Measurements from ENCODE around the gene HSPA1B. TPM values are rescaled to one million over a fixed set of nuclear protein-coding genes. Genes with fewer than 3 reads are reported as not detected.
A peak's percentile ranks its signal among the peaks of the same experiment; 100 is the strongest.
"Not testable (repeated sequence)": the region's sequence is repeated elsewhere in the genome, so short reads cannot be mapped to it uniquely, and the experiment has no call there.

HSPA1B gene
- polyA plus RNA-seq, 1 donor from 2014 or later = 120 TPM

DNA sequence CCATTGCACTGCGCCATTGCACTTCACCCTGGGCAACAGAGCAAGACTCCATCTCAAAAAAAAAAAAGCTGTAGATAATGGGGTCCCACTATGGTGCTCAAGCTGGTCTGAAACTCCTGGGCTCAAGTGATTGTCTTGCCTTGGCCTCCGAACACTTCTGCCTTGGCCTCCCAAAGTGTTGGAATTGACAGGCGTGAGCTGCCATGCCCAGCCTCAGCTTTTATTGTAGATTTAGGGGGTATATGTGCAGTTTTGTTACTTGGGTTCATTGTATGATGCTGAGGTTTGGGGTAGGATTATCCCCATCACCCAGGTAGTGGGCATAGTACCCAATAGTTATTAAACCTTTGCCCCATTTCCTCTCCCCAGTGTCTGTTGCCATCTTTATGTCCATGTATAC, 11.4 kb downstream of the HSPA1B start:
- Histone ChIP-seq H3K9me3 (ENCODE audit: low read length) (no peaks in the 10 kb centered on the region), H3K9me2 (ENCODE audit: insufficient read depth, low read length) (no peaks in the 10 kb centered on the region), H3K79me2 (replicated peaks; ENCODE audit: insufficient read depth, low read length) (peaks cover 29% of the 10 kb centered on the region), H3K9ac (ENCODE audit: low read length) (no peak overlapping the region), H2AFZ (ENCODE audit: low read depth, low read length) (no peak overlapping the region), H3K27ac (ENCODE audit: low read length) (no peak overlapping the region), H3K4me3 (ENCODE audit: low read length) (peak overlapping the region; percentile 98), H3K27me3 (ENCODE audit: insufficient read depth, low read depth, low read length) (no peaks in the 10 kb centered on the region), H3K4me2 (ENCODE audit: low read length) (no peak overlapping the region), H3K36me3 (ENCODE audit: insufficient read depth, low read length) (peaks cover 4% of the 10 kb centered on the region), H4K20me1 (ENCODE audit: insufficient read depth) (no peaks in the 10 kb centered on the region), H3F3A (ENCODE audit: insufficient read depth, low read length, poor library complexity, severe bottlenecking) (no peaks in the 10 kb centered on the region)
- no peak for TF ChIP-seq EP300 (conservative IDR thresholded peaks at IDR 0.05; ENCODE audit: poor library complexity, severe bottlenecking)

DNA sequence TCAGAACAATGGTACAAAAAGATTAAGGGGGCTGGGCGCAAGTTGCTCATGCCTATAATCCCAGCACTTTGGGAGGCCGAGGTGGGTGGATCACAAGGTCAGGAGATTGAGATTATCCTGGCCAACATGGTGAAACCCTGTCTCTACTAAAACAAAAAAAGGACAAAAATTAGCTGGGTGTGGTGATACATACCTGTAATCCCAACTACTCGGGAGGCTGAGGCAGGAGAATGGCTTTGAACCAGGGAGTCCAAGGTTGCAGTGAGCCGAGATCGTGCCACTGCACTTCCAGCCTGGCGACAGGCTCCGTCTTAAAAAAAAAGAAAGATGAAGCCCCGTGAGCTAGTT, 12.2 kb downstream of the HSPA1B start:
- not testable (repeated sequence) for H3K9ac ChIP-seq (ENCODE audit: low read length); H3K9me3 ChIP-seq (ENCODE audit: low read length); H3K4me2 ChIP-seq (ENCODE audit: low read length); H2AFZ ChIP-seq (ENCODE audit: low read depth, low read length); H3K27ac ChIP-seq (ENCODE audit: low read length); H3K9me2 ChIP-seq (ENCODE audit: insufficient read depth, low read length); H3F3A ChIP-seq (ENCODE audit: insufficient read depth, low read length, poor library complexity, severe bottlenecking); H4K20me1 ChIP-seq (ENCODE audit: insufficient read depth); H3K4me3 ChIP-seq (ENCODE audit: low read length); H3K27me3 ChIP-seq (ENCODE audit: insufficient read depth, low read depth, low read length); H3K36me3 ChIP-seq (ENCODE audit: insufficient read depth, low read length)
- H3K79me2 ChIP-seq (replicated peaks; ENCODE audit: insufficient read depth, low read length) = peaks cover 29% of the 10 kb centered on the region

GRCh38 chr6:31842053-31842452, 14.5 kb downstream of the HSPA1B start:
- no peaks in the 10 kb centered on the region for H3F3A ChIP-seq (ENCODE audit: insufficient read depth, low read length, poor library complexity, severe bottlenecking)
- H3K27ac ChIP-seq (ENCODE audit: low read length) = no peak overlapping the region
- H3K79me2 ChIP-seq (replicated peaks; ENCODE audit: insufficient read depth, low read length) = peaks cover 6% of the 10 kb centered on the region

More at GRCh38 chr6:31842053-31842452, 14.5 kb downstream of the HSPA1B start:
- Histone ChIP-seq H3K36me3 (ENCODE audit: insufficient read depth, low read length) (peaks cover 4% of the 10 kb centered on the region), H3K9ac (ENCODE audit: low read length) (no peak overlapping the region), H3K9me2 (ENCODE audit: insufficient read depth, low read length) (no peaks in the 10 kb centered on the region), H4K20me1 (ENCODE audit: insufficient read depth) (no peaks in the 10 kb centered on the region), H2AFZ (ENCODE audit: low read depth, low read length) (no peak overlapping the region), H3K27me3 (ENCODE audit: insufficient read depth, low read depth, low read length) (no peaks in the 10 kb centered on the region), H3K4me2 (ENCODE audit: low read length) (no peak overlapping the region), H3K4me3 (ENCODE audit: low read length) (no peak overlapping the region), H3K9me3 (ENCODE audit: low read length) (no peaks in the 10 kb centered on the region)
- no peak for TF ChIP-seq EP300 (conservative IDR thresholded peaks at IDR 0.05; ENCODE audit: poor library complexity, severe bottlenecking)
- no peak for TF ChIP-seq RAD21 (conservative IDR thresholded peaks at IDR 0.05)
- TF ChIP-seq REST (IDR thresholded peaks at IDR 0.05; ENCODE audit: borderline replicate concordance) = no peak
- TF ChIP-seq TAF1 (IDR thresholded peaks at IDR 0.05; ENCODE audit: low read depth) = no peak
- TF ChIP-seq CTCF (IDR thresholded peaks at IDR 0.05; ENCODE audit: poor library complexity, severe bottlenecking) = no peak
- TF ChIP-seq MXI1 (conservative IDR thresholded peaks at IDR 0.05; ENCODE audit: poor library complexity, severe bottlenecking) = no peak
- no peak for TF ChIP-seq POLR2AphosphoS5 (IDR thresholded peaks at IDR 0.05)
- no peak for TF ChIP-seq EZH2 (IDR thresholded peaks at IDR 0.05; ENCODE audit: borderline replicate concordance, insufficient read depth, low read length, poor library complexity, severe bottlenecking)
- TF ChIP-seq SMC3 (conservative IDR thresholded peaks at IDR 0.05; ENCODE audit: poor library complexity) = no peak

Measured in neural cell (in vitro differentiated cells).